BJ (cell line): Measurements from ENCODE around the gene SLC39A2. TPM values are rescaled to one million over a fixed set of nuclear protein-coding genes. Genes with fewer than 3 reads are reported as not detected.

Source experiments
- CTCF ChIA-PET: fragments of 350-600 bp; formaldehyde crosslinking; extraction: SDS; loops from one replicate; lab custom pipeline; 2021; ENCODE audit warnings: antibody characterized with exemption, inconsistent platforms; lab: Yijun Ruan, JAX
- POLR2A ChIA-PET: fragments of 300-600 bp; sonication (Branson Sonifier 250); formaldehyde crosslinking; extraction: SDS; loops from one replicate; lab custom pipeline; 2021; ENCODE audit warnings: antibody characterized with exemption; lab: Charles Lee
- DNase-seq: peaks from one replicate; pipeline ENCODE4 v3.0.0-alpha.2; 2011; ENCODE audit warnings: low read depth
- H3K27me3 ChIP-seq: 2 replicates; pipeline ENCODE4 v1.6.0; 2011; ENCODE audit warnings: low read length; ENCODE audit not compliant: control insufficient read depth, insufficient read depth
- H3K36me3 ChIP-seq: 2 replicates; pipeline ENCODE4 v1.5.1; 2011; ENCODE audit warnings: low read length; ENCODE audit not compliant: control insufficient read depth, insufficient read depth
- H3K4me3 ChIP-seq: 2 replicates; pipeline ENCODE4 v1.5.1; 2011; ENCODE audit warnings: low read depth, mild to moderate bottlenecking, control low read depth, low read length
- polyA plus RNA-seq: library from polyadenylated mRNA; depleted of rRNA; stranded (reverse); fragments of >200 nt; gene quantifications from 2 replicates; pipeline ENCODE4 v1.2.3, GENCODE V29; 2011
- TF ChIP-seq, protein P1 (sequence below): IDR thresholded peaks from 2 replicates; pipeline ENCODE4 v1.5.1; 2011; ENCODE audit warnings: low read depth, mild to moderate bottlenecking, control low read depth, inconsistent platforms, low read length, moderate library complexity; ENCODE audit not compliant: insufficient read depth

Gene SLC39A2
- polyA plus RNA-seq, 1 experiment, result not detected

DNA sequence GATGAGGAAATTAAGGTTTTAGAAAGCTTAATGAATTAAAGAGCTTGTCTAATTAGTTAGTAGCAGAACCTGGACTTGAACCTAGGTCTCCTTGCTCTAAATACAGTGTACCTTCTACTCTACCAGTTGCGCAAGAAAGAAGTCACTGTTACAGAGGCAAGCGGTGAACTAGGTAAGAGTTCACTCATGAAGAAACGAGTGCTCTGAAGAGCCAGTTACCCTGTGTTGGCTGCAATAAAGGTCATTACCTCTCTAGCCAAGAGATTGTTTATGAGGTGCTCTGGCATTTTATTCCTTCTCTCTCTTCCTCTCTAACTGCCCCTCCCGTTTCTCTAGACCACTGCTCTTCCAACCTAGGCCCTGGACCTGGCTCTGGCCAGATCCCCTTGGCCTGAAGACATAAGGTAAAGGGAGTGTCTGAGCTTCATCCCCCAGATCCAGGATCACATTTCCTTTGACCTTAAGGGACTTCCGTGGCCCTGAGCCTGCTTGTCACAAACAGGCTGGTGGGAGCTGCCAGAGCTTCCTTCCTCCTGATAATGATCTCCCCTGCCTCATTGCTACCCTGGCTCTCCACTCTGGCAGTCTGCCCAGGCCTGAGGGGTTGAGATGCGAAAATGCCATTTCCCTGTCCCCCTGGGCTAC is 45.0 kb downstream of the SLC39A2 start:
- DNase-seq, result no peak
- H3K27me3 ChIP-seq, result peaks cover 3% of the 10 kb centered on the region; the same call in 1 of the 2 replicates
- no peaks in the 10 kb centered on the region for H3K36me3 ChIP-seq
- CTCF ChIA-PET, result interaction anchor here (0.8 to 6.9 kb wide), 10 partner anchors 9 to 222 kb away, joined by 3 to 202 read pairs (median 3); partner anchors contain the start of gene ARHGEF40
- POLR2A ChIA-PET, result no interaction called here
- H3K4me3 ChIP-seq, result no peak overlapping the region
- TF ChIP-seq, protein P1, sequence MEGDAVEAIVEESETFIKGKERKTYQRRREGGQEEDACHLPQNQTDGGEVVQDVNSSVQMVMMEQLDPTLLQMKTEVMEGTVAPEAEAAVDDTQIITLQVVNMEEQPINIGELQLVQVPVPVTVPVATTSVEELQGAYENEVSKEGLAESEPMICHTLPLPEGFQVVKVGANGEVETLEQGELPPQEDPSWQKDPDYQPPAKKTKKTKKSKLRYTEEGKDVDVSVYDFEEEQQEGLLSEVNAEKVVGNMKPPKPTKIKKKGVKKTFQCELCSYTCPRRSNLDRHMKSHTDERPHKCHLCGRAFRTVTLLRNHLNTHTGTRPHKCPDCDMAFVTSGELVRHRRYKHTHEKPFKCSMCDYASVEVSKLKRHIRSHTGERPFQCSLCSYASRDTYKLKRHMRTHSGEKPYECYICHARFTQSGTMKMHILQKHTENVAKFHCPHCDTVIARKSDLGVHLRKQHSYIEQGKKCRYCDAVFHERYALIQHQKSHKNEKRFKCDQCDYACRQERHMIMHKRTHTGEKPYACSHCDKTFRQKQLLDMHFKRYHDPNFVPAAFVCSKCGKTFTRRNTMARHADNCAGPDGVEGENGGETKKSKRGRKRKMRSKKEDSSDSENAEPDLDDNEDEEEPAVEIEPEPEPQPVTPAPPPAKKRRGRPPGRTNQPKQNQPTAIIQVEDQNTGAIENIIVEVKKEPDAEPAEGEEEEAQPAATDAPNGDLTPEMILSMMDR, result no peak

DNA sequence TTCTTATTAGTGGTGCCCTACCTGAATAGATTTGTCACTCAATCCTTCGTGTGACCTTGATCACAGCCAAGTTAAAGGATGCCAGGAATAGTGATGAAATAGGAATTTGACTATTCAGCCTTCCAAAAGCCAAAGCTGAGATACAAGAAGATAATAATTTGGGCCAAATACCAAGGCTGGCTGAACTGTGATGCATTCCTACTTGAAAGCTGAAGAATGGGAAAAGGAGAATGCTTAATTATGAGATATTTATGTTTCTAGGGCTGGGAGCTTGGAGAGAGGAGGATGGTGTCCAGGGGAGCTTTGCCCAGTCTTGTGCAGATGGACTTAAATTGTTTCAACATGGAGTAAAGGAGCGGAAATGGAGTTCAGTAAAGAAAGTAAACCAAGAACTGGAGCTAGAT is 48.3 kb downstream of the SLC39A2 start:
- TF ChIP-seq, protein P1, result no peak
- CTCF ChIA-PET, result interaction anchor here (0.9 to 3.6 kb wide), 13 partner anchors 9 to 77 kb away, joined by 3 to 22 read pairs (median 4); no protein-coding TSS in a partner anchor
- Histone ChIP-seq H3K36me3 (no peaks in the 10 kb centered on the region), H3K27me3 (peaks cover 3% of the 10 kb centered on the region; the same call in 1 of the 2 replicates), H3K4me3 (no peak overlapping the region)
- POLR2A ChIA-PET, result interaction anchor here (0.9 kb wide), 1 partner anchor 16 kb away, joined by 3 read pairs; no protein-coding TSS in a partner anchor
- DNase-seq, result no peak

DNA sequence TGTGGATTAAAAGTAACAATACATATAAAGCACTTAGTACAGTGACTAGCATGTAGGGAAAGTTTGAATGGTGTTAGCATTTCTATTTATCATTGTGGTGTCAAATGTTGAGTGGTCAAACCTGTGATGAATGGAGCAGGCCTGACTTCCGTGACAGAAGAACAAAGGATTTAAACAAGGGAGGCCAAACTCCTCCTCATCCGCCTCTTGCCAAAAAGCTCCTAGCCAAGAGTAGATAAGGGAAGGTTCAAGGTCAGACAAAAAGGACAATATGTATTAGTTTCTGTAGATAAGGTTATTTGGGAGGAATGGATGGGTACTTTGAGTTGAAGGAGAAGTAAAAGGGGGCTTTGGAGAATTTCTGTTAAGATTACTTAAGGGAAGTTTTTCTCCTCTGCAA is 49.5 kb downstream of the SLC39A2 start:
- Histone ChIP-seq H3K36me3 (no peaks in the 10 kb centered on the region), H3K27me3 (peaks cover 2% of the 10 kb centered on the region; the same call in 1 of the 2 replicates), H3K4me3 (no peak overlapping the region)
- POLR2A ChIA-PET, result no interaction called here
- no peak for DNase-seq
- CTCF ChIA-PET, result interaction anchor here (1.0 to 3.6 kb wide), 7 partner anchors 13 to 55 kb away, joined by 3 to 22 read pairs (median 20); no protein-coding TSS in a partner anchor
- TF ChIP-seq, protein P1, result no peak

DNA sequence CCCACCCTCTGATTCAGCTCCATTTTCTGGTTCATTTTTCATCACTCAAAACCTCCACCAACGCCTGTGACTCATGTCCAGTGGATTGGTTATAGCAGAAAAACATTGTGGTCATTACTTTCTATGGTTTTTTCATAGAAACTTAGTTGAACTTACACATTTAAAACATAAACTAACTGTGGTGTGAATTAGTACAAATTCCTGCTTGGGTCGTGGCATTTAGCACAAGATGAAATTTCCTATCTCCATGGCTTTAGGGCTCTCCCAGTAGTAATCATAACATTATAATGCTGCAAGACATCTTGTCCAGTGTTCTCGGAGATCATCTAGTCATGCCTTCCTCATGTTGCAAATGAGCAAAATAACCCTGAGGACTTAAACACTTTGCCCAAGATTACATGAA is 50.2 kb downstream of the SLC39A2 start:
- CTCF ChIA-PET, result interaction anchor here (0.9 to 3.6 kb wide), 7 partner anchors 8 to 55 kb away, joined by 3 to 22 read pairs (median 4); no protein-coding TSS in a partner anchor
- H3K27me3 ChIP-seq, result peaks cover 2% of the 10 kb centered on the region; the same call in 1 of the 2 replicates
- TF ChIP-seq, protein P1, result no peak
- no peaks in the 10 kb centered on the region for H3K36me3 ChIP-seq
- no peak for DNase-seq
- POLR2A ChIA-PET, result no interaction called here
- no peak overlapping the region for H3K4me3 ChIP-seq

DNA sequence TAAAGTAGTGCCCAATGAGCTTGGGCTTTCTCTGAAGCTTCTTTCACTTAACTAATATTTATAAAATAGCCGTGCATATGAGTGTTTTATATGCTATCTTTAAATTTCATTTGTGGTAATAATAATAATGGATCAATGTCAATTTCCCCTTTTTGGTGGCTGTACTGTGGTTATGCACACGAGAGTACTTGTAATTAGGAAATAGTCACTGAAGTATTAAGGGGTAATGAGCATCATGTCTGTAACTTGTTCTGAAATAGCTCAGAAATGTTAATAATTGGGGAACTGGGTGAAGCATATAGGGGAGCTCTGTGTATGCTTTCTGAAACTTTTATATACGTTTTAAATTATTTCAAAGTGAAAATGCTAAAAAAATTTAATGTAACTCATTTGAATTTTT is 51.5 kb downstream of the SLC39A2 start:
- CTCF ChIA-PET, result interaction anchor here (0.7 to 1.9 kb wide), 3 partner anchors 10 to 18 kb away, joined by 3 to 5 read pairs (median 5); no protein-coding TSS in a partner anchor

More for the DNA sequence above, 51.5 kb downstream of the SLC39A2 start:
- TF ChIP-seq, protein P1, result no peak
- POLR2A ChIA-PET, result no interaction called here
- DNase-seq, result no peak
- H3K36me3 ChIP-seq, result no peaks in the 10 kb centered on the region
- H3K27me3 ChIP-seq, result no peaks in the 10 kb centered on the region
- H3K4me3 ChIP-seq, result no peak overlapping the region
